Activated B cell treated with CpG ODN at 0.5 μM for 24 hours (primary cell): ENCODE measurements around the gene TMEM218. TPM values are rescaled to one million over a fixed set of nuclear protein-coding genes. Genes with fewer than 3 reads are reported as not detected.

Source experiments
- ATAC-seq: fragments of 200-7000 bp; cut with Tn5 transposase; one replicate; pipeline ENCODE4 v1.10.0; 2021; ENCODE audit warnings: low read depth, mild to moderate bottlenecking, moderate library complexity
- CTCF ChIA-PET: fragments of 350-600 bp; sonication (Branson Sonifier 250); formaldehyde crosslinking; loops from one replicate; lab custom pipeline; 2021; ENCODE audit warnings: antibody characterized with exemption; lab: Charles Lee
- POLR2A ChIA-PET: fragments of 350-600 bp; sonication (Branson Sonifier 250); formaldehyde crosslinking; loops from one replicate; lab custom pipeline; 2021; ENCODE audit warnings: antibody characterized with exemption; lab: Charles Lee
- DNase-seq: peaks from one replicate; pipeline ENCODE4 v3.0.0; 2022
- H3K27ac Mint-ChIP-seq: one replicate; pipeline ENCODE4 v1.8.0; 2020; ENCODE audit warnings: mixed read lengths
- H3K27me3 Mint-ChIP-seq: one replicate; pipeline ENCODE4 v1.8.0; 2021; ENCODE audit warnings: mixed read lengths
- H3K36me3 Mint-ChIP-seq: one replicate; pipeline ENCODE4 v1.8.0; 2021; ENCODE audit warnings: low read depth, mixed read lengths
- H3K4me1 Mint-ChIP-seq: one replicate; pipeline ENCODE4 v1.8.0; 2021; ENCODE audit warnings: mixed read lengths
- H3K4me3 Mint-ChIP-seq: one replicate; pipeline ENCODE4 v1.8.0; 2020; ENCODE audit warnings: mild to moderate bottlenecking, mixed read lengths
- H3K9me3 Mint-ChIP-seq: one replicate; pipeline ENCODE4 v1.8.0; 2020; ENCODE audit warnings: mixed read lengths
- CTCF ChIP-seq: fragments of 200-600 bp; IDR thresholded peaks from one replicate; pipeline ENCODE4 v1.8.0; 2022; ENCODE audit warnings: antibody characterized with exemption, mild to moderate bottlenecking
- intact Hi-C: fragments of 100-400 bp; cut with micrococcal nuclease; formaldehyde crosslinking; loops from one replicate; pipeline ENCODE4 v1.15.1; 2024
- total RNA-seq: library from RNA; stranded (reverse); gene quantifications from 2 replicates; pipeline ENCODE4 v1.2.3, GENCODE V29; 2022

The TMEM218 gene
- total RNA-seq, 1 donor from 2014 or later: 18.8 TPM

GRCh38 chr11:125088576-125089455, 22.6 kb downstream of the TMEM218 start:
- POLR2A ChIA-PET: interaction anchor here (0.8 to 1.3 kb wide), 2 partner anchors 22 to 135 kb away, joined by 3 to 4 read pairs; partner anchors contain the start of gene CCDC15
- no peak overlapping the region for H3K4me3 Mint-ChIP-seq
- no peaks in the 10 kb centered on the region for H3K27me3 Mint-ChIP-seq
- H3K9me3 Mint-ChIP-seq: no peaks in the 10 kb centered on the region
- ATAC-seq (no peak), DNase-seq (no peak)
- H3K27ac Mint-ChIP-seq: no peak overlapping the region
- intact Hi-C loops: loop anchor here (1.0 kb wide), 1 partner anchor 127 kb away; no protein-coding TSS in a partner anchor
- CTCF ChIA-PET: interaction anchor here (0.7 kb wide), 1 partner anchor 53 kb away, joined by 3 read pairs; no protein-coding TSS in a partner anchor
- peaks cover 18% of the 10 kb centered on the region for H3K36me3 Mint-ChIP-seq
- no peak for TF ChIP-seq CTCF
- peaks cover 2% of the 10 kb centered on the region for H3K4me1 Mint-ChIP-seq

- CTCF ChIA-PET: interaction anchor here (0.7 kb wide), 1 partner anchor 54 kb away, joined by 3 read pairs; no protein-coding TSS in a partner anchor
- no peaks in the 10 kb centered on the region for H3K27me3 Mint-ChIP-seq
- H3K9me3 Mint-ChIP-seq: no peaks in the 10 kb centered on the region
- TF ChIP-seq CTCF: no peak
- DNase-seq (no peak), ATAC-seq (no peak)
- peaks cover 2% of the 10 kb centered on the region for H3K4me1 Mint-ChIP-seq
- peaks cover 20% of the 10 kb centered on the region for H3K36me3 Mint-ChIP-seq
- H3K4me3 Mint-ChIP-seq: no peak overlapping the region
- POLR2A ChIA-PET: interaction anchor here (1.3 kb wide), 1 partner anchor 134 kb away, joined by 3 read pairs; the partner anchor contains the start of gene CCDC15
- intact Hi-C loops: no loop called here
- H3K27ac Mint-ChIP-seq: no peak overlapping the region
Measured at GRCh38 chr11:125088123-125088522, 23.3 kb downstream of the TMEM218 start.

- ChIA-PET POLR2A (interaction anchor here (0.7 kb wide), 1 partner anchor 9 kb away, joined by 3 read pairs; no protein-coding TSS in a partner anchor), CTCF (no interaction called here)
- H3K4me1 Mint-ChIP-seq: peaks cover 2% of the 10 kb centered on the region
- ATAC-seq (no peak), DNase-seq (no peak)
- no peaks in the 10 kb centered on the region for H3K9me3 Mint-ChIP-seq
- TF ChIP-seq CTCF: no peak
- peaks cover 20% of the 10 kb centered on the region for H3K36me3 Mint-ChIP-seq
- H3K27me3 Mint-ChIP-seq: no peaks in the 10 kb centered on the region
- no peak overlapping the region for H3K27ac Mint-ChIP-seq
- H3K4me3 Mint-ChIP-seq: no peak overlapping the region
- intact Hi-C loops: no loop called here
Measured at GRCh38 chr11:125086633-125087296, 24.7 kb downstream of the TMEM218 start.

GRCh38 chr11:125085301-125086081, 25.9 kb downstream of the TMEM218 start:
- intact Hi-C loops: no loop called here
- ATAC-seq: no peak
- H3K4me3 Mint-ChIP-seq: no peak overlapping the region

More at GRCh38 chr11:125085301-125086081, 25.9 kb downstream of the TMEM218 start:
- TF ChIP-seq CTCF: no peak
- ChIA-PET POLR2A (no interaction called here), CTCF (no interaction called here)
- no peaks in the 10 kb centered on the region for H3K27me3 Mint-ChIP-seq
- peak overlapping the region; percentile 50 for H3K27ac Mint-ChIP-seq
- H3K36me3 Mint-ChIP-seq: peaks cover 20% of the 10 kb centered on the region
- no peaks in the 10 kb centered on the region for H3K9me3 Mint-ChIP-seq
- DNase-seq: no peak
- H3K4me1 Mint-ChIP-seq: peaks cover 2% of the 10 kb centered on the region
